Urinary bladder (tissue), 4 donors: ENCODE data around the gene PDE11A. TPM values are rescaled to one million over a fixed set of nuclear protein-coding genes. Genes with fewer than 3 reads are reported as not detected.
"Not testable (repeated sequence)": the region's sequence is repeated elsewhere in the genome, so short reads cannot be mapped to it uniquely, and the experiment has no call there.

Experiments
- DNase-seq: peaks from one replicate; pipeline ENCODE4 v3.0.0-alpha.2; 2015; ENCODE audit errors: extremely low spot score
- H3K27ac ChIP-seq: one replicate; pipeline ENCODE4 v1.5.1; 2013; ENCODE audit warnings: low read depth, mild to moderate bottlenecking, moderate library complexity
- H3K36me3 ChIP-seq: one replicate; pipeline ENCODE4 v1.6.1; 2013; ENCODE audit warnings: mild to moderate bottlenecking, moderate library complexity; ENCODE audit not compliant: insufficient read depth
- H3K4me1 ChIP-seq: one replicate; pipeline ENCODE4 v1.6.1; 2013; ENCODE audit warnings: mild to moderate bottlenecking, moderate library complexity; ENCODE audit not compliant: insufficient read depth
- H3K4me3 ChIP-seq: one replicate; pipeline ENCODE4 v1.5.1; 2013; ENCODE audit warnings: low read depth, low read length
- WGBS: extraction: QIAGEN DNeasy Blood & Tissue Kit; methylation state at CpG from one replicate; pipeline ENCODE4 v1.1.7; 2013; 5-methylcytosine and 5-hydroxymethylcytosine counted together
- polyA plus RNA-seq: library from polyadenylated mRNA; stranded (reverse); fragments of 200-250 nt; gene quantifications from one replicate; pipeline ENCODE4 v1.2.3, GENCODE V29; 2013
- total RNA-seq: library from RNA; depleted of rRNA; stranded (reverse); fragments of >200 nt; gene quantifications from one replicate; pipeline ENCODE4 v1.2.3, GENCODE V29; 2014
- donor health status: healthy with polysubstance abuse.
- donor health status: healthy.

The PDE11A gene
- total and polyA plus RNA-seq, 2 donors: 0.11 to 1.3 TPM

GRCh38 chr2:177816766-177817165 lies 255.8 kb downstream of the PDE11A start:
- Histone ChIP-seq H3K4me1 (no peaks in the 10 kb centered on the region), H3K36me3 (no peaks in the 10 kb centered on the region), H3K27ac (no peak overlapping the region), H3K4me3 (no peak overlapping the region)
- no peak for DNase-seq

GRCh38 chr2:177812713-177813396 lies 259.7 kb downstream of the PDE11A start:
- H3K36me3 ChIP-seq: no peaks in the 10 kb centered on the region
- DNase-seq: no peak
- H3K4me3 ChIP-seq: no peak overlapping the region
- 83% methylated on average over 2 of the region's 2 CpGs for WGBS
- H3K27ac ChIP-seq: no peak overlapping the region
- no peaks in the 10 kb centered on the region for H3K4me1 ChIP-seq

- Histone ChIP-seq H3K36me3 (no peaks in the 10 kb centered on the region), H3K4me1 (no peaks in the 10 kb centered on the region), H3K4me3 (no peak overlapping the region), H3K27ac (no peak overlapping the region)
- no peak for DNase-seq
Measured at GRCh38 chr2:177810906-177811305, 261.7 kb downstream of the PDE11A start.

GRCh38 chr2:177808984-177809809 lies 263.4 kb downstream of the PDE11A start:
- H3K4me1 ChIP-seq: no peaks in the 10 kb centered on the region
- 81% methylated on average over 1 of the region's 1 CpG for WGBS
- no peaks in the 10 kb centered on the region for H3K36me3 ChIP-seq
- H3K27ac ChIP-seq: no peak overlapping the region
- no peak for DNase-seq
- H3K4me3 ChIP-seq: no peak overlapping the region

- H3K27ac ChIP-seq: no peak overlapping the region
- H3K36me3 ChIP-seq: no peaks in the 10 kb centered on the region
- DNase-seq: no peak
- H3K4me3 ChIP-seq: no peak overlapping the region
- H3K4me1 ChIP-seq: no peaks in the 10 kb centered on the region
Measured at GRCh38 chr2:177806025-177806424, 266.6 kb downstream of the PDE11A start.

- no peak for DNase-seq
- Histone ChIP-seq H3K27ac (no peak overlapping the region), H3K4me1 (no peaks in the 10 kb centered on the region), H3K4me3 (no peak overlapping the region), H3K36me3 (no peaks in the 10 kb centered on the region)
- WGBS: 33% methylated on average over 1 of the region's 1 CpG
Measured at GRCh38 chr2:177799531-177799930, 273.0 kb downstream of the PDE11A start.

GRCh38 chr2:177797808-177798207 lies 274.8 kb downstream of the PDE11A start:
- no peaks in the 10 kb centered on the region for H3K4me1 ChIP-seq
- whole genome bisulfite sequencing: 20% methylated on average over 1 of the region's 1 CpG

GRCh38 chr2:177796654-177797415 lies 275.7 kb downstream of the PDE11A start:
- Histone ChIP-seq H3K27ac (no peak overlapping the region), H3K4me1 (no peaks in the 10 kb centered on the region), H3K4me3 (no peak overlapping the region), H3K36me3 (no peaks in the 10 kb centered on the region)
- no peak for DNase-seq
- 49% methylated on average over 4 of the region's 4 CpGs for WGBS

More at GRCh38 chr2:177797808-177798207, 274.8 kb downstream of the PDE11A start:
- H3K4me3 ChIP-seq: no peak overlapping the region
- no peak overlapping the region for H3K27ac ChIP-seq
- H3K36me3 ChIP-seq: no peaks in the 10 kb centered on the region
- no peak for DNase-seq

GRCh38 chr2:177796011-177796410 lies 276.6 kb downstream of the PDE11A start:
- no peak for DNase-seq
- Histone ChIP-seq H3K4me1 (no peaks in the 10 kb centered on the region), H3K4me3 (no peak overlapping the region), H3K27ac (no peak overlapping the region), H3K36me3 (no peaks in the 10 kb centered on the region)
- 83% methylated on average over 2 of the region's 2 CpGs for WGBS

GRCh38 chr2:177785143-177785542 lies 287.4 kb downstream of the PDE11A start:
- not testable (repeated sequence) for H3K4me1 ChIP-seq, H3K4me3 ChIP-seq, H3K36me3 ChIP-seq, DNase-seq, H3K27ac ChIP-seq
- WGBS: 85% methylated on average over 6 of the region's 6 CpGs

GRCh38 chr2:177784745-177785067 lies 287.9 kb downstream of the PDE11A start:
- DNase-seq: no peak
- Histone ChIP-seq H3K36me3 (no peaks in the 10 kb centered on the region), H3K4me3 (no peak overlapping the region), H3K4me1 (no peaks in the 10 kb centered on the region), H3K27ac (no peak overlapping the region)
- WGBS: 59% methylated on average over 1 of the region's 1 CpG

- H3K36me3 ChIP-seq: no peaks in the 10 kb centered on the region
- 38% methylated on average over 2 of the region's 2 CpGs for WGBS
- no peak for DNase-seq
- no peak overlapping the region for H3K4me3 ChIP-seq
- no peaks in the 10 kb centered on the region for H3K4me1 ChIP-seq
- peak overlapping the region; percentile 16 for H3K27ac ChIP-seq
Measured at GRCh38 chr2:177783835-177784744, 288.5 kb downstream of the PDE11A start.

GRCh38 chr2:177783091-177783490 lies 289.5 kb downstream of the PDE11A start:
- no peak overlapping the region for H3K4me3 ChIP-seq
- no peaks in the 10 kb centered on the region for H3K4me1 ChIP-seq
- H3K36me3 ChIP-seq: no peaks in the 10 kb centered on the region
- DNase-seq: no peak
- H3K27ac ChIP-seq: no peak overlapping the region
